ENCODE data around the gene IARS1. TPM values are rescaled to one million over a fixed set of nuclear protein-coding genes. Genes with fewer than 3 reads are reported as not detected.

The IARS1 gene
- total RNA-seq: 257 and 319 TPM in 2 replicates

DNA sequence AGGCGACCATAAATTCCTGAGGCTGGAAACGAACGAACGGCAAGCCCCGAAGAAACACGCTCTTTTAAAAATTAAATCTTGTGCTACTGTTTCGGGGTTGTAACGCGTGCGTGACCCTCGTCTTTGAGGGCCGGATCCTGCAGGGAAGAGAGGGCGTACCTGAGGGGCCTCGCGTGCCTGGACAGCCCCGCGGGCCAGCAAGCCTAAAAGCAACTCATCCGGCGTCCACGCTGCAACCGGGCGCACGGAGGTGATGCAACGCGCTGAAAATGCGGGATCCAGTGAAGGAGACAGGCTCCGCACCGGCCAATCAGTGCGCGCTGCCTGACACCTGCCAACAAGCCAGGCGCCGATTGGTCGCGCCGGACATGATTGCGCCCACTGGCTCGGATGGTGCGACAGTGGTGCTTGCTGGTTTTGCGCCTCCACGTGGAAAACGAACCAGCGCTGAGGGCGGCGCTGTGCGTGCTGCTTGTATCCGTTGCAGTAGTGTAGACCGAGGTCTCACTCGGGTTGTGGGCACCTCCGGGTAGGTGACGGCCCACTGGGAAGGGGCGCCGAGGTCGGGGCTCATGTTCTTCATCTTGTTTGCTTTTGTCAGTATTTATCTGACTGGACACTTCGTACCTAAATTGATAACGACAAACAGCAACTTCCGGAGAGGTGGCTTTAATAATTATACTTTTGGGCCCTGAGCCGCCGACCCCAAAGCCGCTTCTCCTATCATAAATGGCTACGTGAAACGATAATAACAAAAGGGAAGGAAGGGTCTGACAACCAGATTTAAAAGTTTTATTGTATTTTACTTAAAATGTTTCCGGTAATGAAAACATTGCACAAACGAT, at the start of gene IARS1:
TSS of gene IARS1 (minus strand) at position 246 of the 845 bp plus-strand sequence. CDS start 4,278 bp downstream, outside the sequence.

DNA sequence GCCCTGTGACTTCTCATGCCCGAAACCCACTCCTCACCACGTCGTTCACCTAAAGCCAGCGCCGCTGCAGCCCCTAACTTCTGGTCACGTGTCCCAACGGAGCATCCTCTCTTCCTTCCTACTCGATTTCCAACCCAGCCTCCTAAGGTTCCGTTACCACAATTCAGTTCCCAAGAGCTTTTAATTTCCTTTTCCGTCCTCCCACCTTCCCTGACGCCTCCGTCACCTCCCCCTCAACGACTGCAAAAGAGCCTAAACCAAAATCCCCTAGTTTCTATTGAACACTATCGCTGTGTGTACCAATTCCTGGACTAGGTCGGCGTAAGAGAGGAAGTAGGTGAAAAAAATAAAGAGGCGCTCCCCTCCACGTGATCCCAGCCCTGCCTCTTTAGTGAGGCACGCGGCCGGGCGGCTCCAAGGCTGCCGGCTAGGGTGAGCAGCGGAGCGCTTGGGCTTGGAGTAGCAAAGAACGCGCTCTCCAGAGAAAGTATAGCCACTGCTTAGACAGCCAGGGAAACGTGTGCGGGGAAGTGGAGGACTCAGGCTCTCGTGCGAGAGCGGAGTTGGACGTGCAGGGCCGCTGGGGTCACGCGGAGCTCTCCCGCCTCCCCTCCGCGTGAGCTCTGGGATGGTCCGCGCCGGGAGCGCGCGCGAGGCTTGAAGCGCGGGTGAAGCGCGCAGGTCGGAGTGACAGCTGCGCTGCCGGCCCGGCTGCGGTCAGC, 31.9 kb upstream of the IARS1 start, which contains the start of the genes CENPP and NOL8:
TSS of gene CENPP (plus strand) at position 685 of the 722 bp plus-strand sequence.
TSS of gene NOL8 (minus strand) at position 82 of the 722 bp plus-strand sequence. CDS start 1,189 bp downstream, outside the sequence.

Other genes starting within 250 kb of the IARS1 start
- 117 and 147 TPM in 2 replicates for gene SPTLC1, start 178.3 kb downstream of the IARS1 start, total RNA-seq
- gene NOL8, start 31.7 kb upstream of the IARS1 start, total RNA-seq: 24.3 and 32.7 TPM in 2 replicates
- gene CENPP, start 32.3 kb upstream of the IARS1 start, total RNA-seq: 1.7 and 15.1 TPM in 2 replicates
- gene OGN, start 110.9 kb upstream of the IARS1 start, total RNA-seq: 17.5 and 19.6 TPM in 2 replicates
- 0.33 and 0.73 TPM in 2 replicates for gene OMD, start 130.8 kb upstream of the IARS1 start, total RNA-seq
- 7.1 and 15.2 TPM in 2 replicates for gene ASPN, start 188.8 kb upstream of the IARS1 start, total RNA-seq
- gene ECM2, start 242.3 kb upstream of the IARS1 start, total RNA-seq: 5.7 and 6.1 TPM in 2 replicates

Measured in smooth muscle cell of trachea (primary cell).